NB4 (cell line): Measurements from ENCODE around the gene PSMA7.

Experiments used
- DNase-seq: peaks from one replicate; pipeline ENCODE4 v3.0.0; 2010; ENCODE audit warnings: low read depth
- H3K4me3 ChIP-seq: one replicate; pipeline ENCODE4 v1.5.1; 2011; ENCODE audit warnings: mild to moderate bottlenecking, low read depth, low read length, moderate library complexity
- MYC ChIP-seq: IDR thresholded peaks from 2 replicates; pipeline ENCODE4 v1.6.1; 2011; ENCODE audit warnings: low read depth, low read length
- POLR2A ChIP-seq: IDR thresholded peaks from 2 replicates; pipeline ENCODE4 v1.6.1; 2011; ENCODE audit warnings: mild to moderate bottlenecking; ENCODE audit not compliant: insufficient read length; ENCODE audit errors: extremely low read depth
- TF ChIP-seq, protein P1 (sequence below): IDR thresholded peaks from 2 replicates; pipeline ENCODE4 v1.6.1; 2011; ENCODE audit warnings: low read depth, low read length
- TF ChIP-seq, protein P2 (sequence below): IDR thresholded peaks from one replicate; pipeline ENCODE4 v1.5.1; 2012; ENCODE audit warnings: low read depth, low read length

PSMA7 gene

DNA sequence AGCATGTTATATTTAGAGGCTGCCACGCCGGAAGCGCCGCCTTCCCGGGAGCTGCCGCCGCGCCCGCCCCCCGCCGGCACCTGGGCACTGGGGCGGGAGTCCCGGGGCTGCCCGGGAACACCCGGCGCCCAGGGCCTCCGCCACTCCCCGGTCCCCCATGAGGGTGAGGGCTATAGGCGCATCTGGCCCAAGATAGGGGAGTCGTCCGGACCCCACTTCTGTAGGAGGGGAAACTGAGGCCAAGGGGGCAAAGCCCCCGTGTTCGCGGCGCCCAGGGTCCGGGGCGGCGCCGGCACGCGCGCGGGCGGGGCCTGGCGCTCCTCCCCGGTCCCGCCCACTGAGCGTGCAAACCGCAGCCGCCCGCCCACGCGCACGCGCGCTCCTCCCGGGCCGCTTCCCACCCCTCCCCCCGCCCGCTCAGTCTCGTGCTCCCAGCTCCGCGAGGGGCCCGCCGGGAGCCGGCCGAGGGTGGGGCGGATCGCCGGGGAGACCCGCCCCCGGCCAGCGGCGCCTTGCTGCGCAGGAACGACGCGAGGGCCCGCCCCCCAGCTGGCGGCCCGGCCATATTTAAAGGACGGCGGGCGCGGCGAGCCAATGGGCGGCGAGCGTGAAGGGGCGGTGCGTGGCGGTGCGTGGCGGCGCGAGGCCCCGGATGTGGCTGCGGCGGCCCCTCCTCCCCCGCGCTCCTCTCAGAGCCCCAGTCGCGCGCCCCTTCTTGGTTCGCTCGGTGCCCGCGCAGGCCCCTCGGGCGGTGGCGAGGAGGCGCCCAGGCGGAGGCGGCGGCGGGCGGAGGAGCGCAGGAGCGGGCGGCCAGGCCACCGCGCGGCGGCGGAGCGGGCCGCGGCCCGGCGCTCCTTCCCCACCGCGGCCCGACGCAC lies 21.2 kb downstream of the PSMA7 start, which contains the start of gene LSM14B:
LSM14B (plus strand) TSS at position 700 of the 878 bp plus-strand sequence. CDS start 192 bp downstream, outside the sequence.
- peak; percentile 98 for DNase-seq
- H3K4me3 ChIP-seq, result peak within 1 kb of the TSS; percentile 78
- peak; percentile 90 for TF ChIP-seq MYC
- TF ChIP-seq, protein P1, sequence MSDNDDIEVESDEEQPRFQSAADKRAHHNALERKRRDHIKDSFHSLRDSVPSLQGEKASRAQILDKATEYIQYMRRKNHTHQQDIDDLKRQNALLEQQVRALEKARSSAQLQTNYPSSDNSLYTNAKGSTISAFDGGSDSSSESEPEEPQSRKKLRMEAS, result peak; percentile 75; the same call in 1 of the 2 replicates
- TF ChIP-seq POLR2A, result peak; percentile 41
- TF ChIP-seq, protein P2, sequence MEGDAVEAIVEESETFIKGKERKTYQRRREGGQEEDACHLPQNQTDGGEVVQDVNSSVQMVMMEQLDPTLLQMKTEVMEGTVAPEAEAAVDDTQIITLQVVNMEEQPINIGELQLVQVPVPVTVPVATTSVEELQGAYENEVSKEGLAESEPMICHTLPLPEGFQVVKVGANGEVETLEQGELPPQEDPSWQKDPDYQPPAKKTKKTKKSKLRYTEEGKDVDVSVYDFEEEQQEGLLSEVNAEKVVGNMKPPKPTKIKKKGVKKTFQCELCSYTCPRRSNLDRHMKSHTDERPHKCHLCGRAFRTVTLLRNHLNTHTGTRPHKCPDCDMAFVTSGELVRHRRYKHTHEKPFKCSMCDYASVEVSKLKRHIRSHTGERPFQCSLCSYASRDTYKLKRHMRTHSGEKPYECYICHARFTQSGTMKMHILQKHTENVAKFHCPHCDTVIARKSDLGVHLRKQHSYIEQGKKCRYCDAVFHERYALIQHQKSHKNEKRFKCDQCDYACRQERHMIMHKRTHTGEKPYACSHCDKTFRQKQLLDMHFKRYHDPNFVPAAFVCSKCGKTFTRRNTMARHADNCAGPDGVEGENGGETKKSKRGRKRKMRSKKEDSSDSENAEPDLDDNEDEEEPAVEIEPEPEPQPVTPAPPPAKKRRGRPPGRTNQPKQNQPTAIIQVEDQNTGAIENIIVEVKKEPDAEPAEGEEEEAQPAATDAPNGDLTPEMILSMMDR, result no peak

DNA sequence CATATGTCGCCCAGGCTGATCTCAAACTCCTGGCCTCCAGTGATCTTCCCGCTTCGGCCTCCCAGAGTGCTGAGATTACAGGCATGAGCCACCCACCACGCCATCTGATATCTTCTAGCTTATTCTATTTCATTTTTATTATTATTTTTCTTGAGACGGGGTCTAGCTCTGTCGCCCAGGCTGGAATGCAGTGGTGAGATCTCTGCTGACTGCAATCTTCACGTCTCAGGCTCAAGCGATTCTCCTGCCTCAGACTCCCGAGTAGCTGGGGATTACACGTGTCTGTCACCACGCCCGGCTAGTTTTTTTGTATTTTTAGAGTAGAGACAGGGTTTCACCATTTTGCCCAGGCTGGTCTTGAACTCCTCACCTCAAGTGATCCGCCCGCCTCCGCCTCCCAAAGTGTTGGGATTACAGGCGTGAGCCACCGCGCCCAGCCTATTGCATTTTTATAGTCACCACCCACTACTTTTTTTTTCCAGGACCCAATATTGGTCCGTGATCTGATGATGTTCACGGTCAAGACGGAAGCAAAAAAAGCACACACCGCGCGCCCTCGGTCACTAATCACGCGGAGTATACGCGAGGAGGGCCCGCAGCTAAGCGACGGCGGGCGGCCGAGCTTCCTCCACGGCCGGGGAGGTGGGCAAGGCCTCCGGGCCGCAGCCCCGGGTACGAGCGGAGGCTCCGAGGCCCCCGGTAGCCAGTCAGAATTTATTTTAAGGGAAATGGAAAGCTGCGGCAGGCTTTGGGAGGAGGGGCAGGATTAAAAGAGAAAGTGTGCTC lies 22.0 kb downstream of the PSMA7 start:
- no peak for DNase-seq
- TF ChIP-seq, protein P1, result peak; percentile 2; the same call in 1 of the 2 replicates
- peak; percentile 65 for TF ChIP-seq MYC
- TF ChIP-seq POLR2A, result peak; percentile 37
- TF ChIP-seq, protein P2, result no peak
- H3K4me3 ChIP-seq, result peak overlapping the region; percentile 64

DNA sequence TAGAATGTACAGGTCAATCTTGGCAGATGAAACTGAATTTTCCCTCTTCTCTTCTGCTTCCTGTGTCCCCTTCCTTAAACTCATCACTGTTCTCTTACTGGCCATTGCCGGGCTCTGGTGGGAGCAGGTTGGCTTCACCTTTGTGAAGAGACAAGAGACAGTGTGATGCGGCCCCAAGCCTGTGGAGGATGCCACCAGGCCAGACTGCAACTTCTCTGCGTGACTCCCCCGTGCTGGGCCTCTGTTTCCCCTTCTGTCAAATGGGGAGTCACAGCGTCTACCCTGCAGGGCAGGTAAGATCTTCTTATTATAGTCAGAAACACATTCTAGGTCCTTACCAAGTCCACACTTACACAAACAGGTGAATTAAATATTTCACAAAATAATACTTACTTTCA lies 22.8 kb downstream of the PSMA7 start:
- DNase-seq, result no peak
- TF ChIP-seq POLR2A (no peak), MYC (no peak)
- TF ChIP-seq, protein P1, result no peak
- TF ChIP-seq, protein P2, result no peak
- no peak overlapping the region for H3K4me3 ChIP-seq

DNA sequence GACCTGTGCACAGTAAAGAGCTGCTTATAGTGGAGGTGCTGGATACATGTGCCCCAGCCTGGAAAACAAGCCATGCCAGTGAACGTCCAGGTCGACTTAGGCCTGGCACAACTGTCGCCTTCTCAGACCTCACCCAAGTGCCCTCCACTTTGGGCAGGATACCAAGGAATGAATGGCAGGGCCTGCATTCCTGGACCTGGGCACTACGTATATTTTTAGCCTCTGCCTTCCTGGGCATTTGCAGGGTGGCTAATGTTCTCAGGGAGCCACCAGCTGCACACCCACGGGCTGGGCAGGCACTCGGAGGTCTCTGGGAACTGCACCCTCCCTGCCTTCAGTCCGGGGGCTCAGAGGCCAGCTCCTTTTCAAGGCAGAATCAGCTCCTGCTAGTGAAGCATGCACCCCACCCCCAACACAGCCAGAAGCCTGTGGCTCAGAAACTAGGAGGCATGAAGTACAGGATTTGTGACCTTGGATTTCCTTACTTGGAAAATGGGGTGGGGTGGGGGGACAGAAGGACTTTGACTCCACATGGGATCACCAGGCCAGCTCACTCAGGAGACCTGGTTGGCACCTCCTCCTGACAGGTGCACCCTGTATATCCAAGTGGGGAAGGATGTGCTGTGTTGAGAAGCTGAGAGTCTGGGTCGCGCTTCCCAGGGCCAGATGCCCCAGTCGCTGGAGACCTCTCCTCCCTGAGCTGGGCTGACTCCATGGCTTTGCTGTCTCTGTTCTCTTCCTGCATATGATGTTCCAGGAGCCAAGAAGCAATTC lies 23.4 kb downstream of the PSMA7 start:
- TF ChIP-seq, protein P2, result no peak
- TF ChIP-seq POLR2A (no peak), MYC (no peak)
- TF ChIP-seq, protein P1, result no peak
- H3K4me3 ChIP-seq, result no peak overlapping the region
- DNase-seq, result no peak

DNA sequence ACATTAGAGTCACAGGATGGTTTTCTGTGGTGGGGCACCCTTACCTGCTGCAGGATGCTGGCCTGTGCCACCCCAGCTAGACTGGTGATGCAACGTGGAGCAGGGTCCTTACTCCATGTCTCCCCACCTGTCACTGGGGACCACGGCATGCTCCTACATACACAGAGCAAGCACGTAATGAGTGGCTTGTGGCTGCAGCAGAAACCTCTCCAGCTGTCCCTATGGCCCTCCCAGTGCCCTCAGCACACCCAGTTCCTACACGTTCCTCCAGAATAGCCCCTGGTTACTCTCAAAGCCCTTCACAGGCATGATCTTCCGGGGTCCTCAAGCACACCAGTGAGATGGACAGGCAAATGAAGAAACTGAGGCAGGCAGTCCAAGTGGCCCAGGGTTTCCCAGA lies 24.1 kb downstream of the PSMA7 start:
- TF ChIP-seq POLR2A (no peak), MYC (no peak)
- TF ChIP-seq, protein P2, result no peak
- TF ChIP-seq, protein P1, result no peak
- no peak overlapping the region for H3K4me3 ChIP-seq
- DNase-seq, result no peak
